Fibroblast of the aortic adventitia (primary cell): Measurements from ENCODE around the gene TEDC1. TPM values are rescaled to one million over a fixed set of nuclear protein-coding genes. Genes with fewer than 3 reads are reported as not detected.

Source experiments
- DNase-seq: peaks from one replicate; pipeline ENCODE4 v3.0.0-alpha.2; 2010; ENCODE audit warnings: low read depth
- H3K4me3 ChIP-seq: 2 replicates; pipeline ENCODE4 v1.5.1; 2011; ENCODE audit warnings: low read depth, mild to moderate bottlenecking, control low read depth, low read length, moderate library complexity
- total RNA-seq: library from RNA; depleted of rRNA; stranded (reverse); fragments of >200 nt; gene quantifications from 2 replicates; pipeline ENCODE4 v1.2.3, GENCODE V29; 2012; ENCODE audit warnings: low replicate concordance
- TF ChIP-seq, protein P1 (sequence below): IDR thresholded peaks from 2 replicates; pipeline ENCODE4 v1.5.1; 2011; ENCODE audit warnings: mild to moderate bottlenecking, low read length, control low read depth, inconsistent platforms; ENCODE audit not compliant: insufficient read depth

Gene TEDC1
- total RNA-seq, 1 donor, result 12.6 TPM

DNA sequence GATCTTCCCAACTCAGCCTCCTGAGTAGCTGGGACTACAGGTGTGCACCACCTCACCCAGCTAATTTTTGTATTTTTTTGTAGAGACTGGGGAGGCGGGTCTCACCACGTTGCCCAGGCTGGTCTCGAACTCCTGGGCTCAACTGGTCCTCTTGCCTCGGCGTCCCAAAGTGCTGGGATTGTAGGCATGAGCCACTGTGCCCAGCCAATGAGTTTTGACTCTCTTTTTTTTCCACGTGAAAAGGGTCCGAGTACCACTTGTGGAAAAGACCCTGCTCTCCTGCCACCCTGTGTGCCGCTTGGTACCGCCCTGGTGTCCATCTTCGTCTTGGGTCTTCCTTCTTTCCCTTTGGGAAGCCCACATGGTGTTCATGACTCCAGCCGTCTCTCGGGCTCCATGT lies 17.6 kb downstream of the TEDC1 start:
- H3K4me3 ChIP-seq, result no peak overlapping the region
- no peak for DNase-seq
- TF ChIP-seq, protein P1, sequence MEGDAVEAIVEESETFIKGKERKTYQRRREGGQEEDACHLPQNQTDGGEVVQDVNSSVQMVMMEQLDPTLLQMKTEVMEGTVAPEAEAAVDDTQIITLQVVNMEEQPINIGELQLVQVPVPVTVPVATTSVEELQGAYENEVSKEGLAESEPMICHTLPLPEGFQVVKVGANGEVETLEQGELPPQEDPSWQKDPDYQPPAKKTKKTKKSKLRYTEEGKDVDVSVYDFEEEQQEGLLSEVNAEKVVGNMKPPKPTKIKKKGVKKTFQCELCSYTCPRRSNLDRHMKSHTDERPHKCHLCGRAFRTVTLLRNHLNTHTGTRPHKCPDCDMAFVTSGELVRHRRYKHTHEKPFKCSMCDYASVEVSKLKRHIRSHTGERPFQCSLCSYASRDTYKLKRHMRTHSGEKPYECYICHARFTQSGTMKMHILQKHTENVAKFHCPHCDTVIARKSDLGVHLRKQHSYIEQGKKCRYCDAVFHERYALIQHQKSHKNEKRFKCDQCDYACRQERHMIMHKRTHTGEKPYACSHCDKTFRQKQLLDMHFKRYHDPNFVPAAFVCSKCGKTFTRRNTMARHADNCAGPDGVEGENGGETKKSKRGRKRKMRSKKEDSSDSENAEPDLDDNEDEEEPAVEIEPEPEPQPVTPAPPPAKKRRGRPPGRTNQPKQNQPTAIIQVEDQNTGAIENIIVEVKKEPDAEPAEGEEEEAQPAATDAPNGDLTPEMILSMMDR, result no peak

DNA sequence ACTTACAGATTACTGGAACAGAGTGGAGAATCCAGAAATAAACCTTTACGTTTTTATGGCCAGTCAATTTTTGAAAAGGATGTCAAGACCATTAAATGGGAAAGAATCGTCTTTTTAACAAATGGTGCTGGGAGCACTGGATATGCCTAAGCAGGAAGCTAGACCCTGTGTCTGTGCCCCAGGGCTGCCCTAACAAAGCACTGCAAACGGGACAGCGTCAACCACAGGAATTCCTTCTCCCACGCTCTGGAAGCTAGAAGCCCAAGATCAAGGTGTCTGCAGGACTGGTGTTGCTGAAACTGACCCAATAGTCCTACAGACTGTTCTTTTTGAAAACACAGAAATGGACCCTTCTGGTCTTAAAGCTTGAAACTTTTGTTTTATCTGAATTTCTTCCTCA lies 26.1 kb downstream of the TEDC1 start:
- TF ChIP-seq, protein P1, result no peak
- H3K4me3 ChIP-seq, result no peak overlapping the region
- no peak for DNase-seq

DNA sequence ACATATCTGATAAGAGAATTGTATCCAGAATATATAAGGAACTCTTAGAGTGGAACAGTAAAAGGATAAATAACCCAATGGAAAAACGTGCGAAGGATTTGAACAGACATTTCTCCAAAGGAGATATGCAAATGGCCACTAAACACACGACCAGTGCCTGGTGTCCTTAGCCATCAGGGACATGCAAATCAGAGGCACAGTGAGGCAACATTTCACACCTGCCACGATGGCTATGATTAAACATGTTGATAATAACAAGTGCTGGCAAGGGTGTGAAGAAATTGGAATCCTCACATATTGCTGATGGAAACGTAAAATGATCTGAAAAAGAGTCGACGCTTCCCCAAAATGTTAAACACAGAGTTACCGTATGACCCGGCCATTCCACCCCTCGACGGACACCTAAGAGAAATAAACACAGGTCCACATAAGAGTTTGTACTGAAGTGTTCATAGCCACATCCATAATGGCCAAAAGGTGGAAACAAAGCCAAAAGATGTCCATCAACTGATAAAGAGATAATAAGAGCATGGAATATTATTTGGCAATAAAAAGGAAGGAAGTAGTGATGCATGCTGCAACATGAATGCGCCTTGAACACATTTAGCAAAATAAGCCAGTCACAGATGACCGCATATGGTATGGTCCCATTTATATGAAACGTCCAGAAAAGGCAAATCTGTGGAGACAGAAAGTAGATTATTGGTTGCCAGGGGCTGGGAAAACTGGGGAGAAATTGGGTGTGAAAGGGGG lies 29.1 kb downstream of the TEDC1 start:
- TF ChIP-seq, protein P1, result no peak
- no peak overlapping the region for H3K4me3 ChIP-seq
- DNase-seq, result no peak

DNA sequence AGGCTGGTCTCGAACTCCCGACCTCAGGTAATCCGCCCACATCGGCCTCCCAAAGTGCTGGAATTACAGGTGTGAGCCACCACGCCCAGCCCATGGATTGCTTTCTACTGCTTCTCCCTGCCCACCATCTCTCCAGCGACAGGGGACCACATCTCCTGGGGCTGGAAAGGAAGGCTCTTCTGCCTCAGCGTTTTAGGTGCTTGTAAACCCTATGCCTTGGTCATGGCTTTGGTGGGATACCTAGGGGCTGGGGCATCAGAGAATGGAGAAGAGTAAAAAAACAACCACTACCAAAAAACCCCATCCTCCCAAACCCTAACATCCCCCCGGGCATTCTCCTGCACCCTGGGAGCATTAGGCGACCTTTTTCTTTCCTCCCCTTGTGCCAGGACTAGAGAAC lies 34.3 kb downstream of the TEDC1 start:
- no peak overlapping the region for H3K4me3 ChIP-seq
- no peak for DNase-seq
- TF ChIP-seq, protein P1, result no peak

DNA sequence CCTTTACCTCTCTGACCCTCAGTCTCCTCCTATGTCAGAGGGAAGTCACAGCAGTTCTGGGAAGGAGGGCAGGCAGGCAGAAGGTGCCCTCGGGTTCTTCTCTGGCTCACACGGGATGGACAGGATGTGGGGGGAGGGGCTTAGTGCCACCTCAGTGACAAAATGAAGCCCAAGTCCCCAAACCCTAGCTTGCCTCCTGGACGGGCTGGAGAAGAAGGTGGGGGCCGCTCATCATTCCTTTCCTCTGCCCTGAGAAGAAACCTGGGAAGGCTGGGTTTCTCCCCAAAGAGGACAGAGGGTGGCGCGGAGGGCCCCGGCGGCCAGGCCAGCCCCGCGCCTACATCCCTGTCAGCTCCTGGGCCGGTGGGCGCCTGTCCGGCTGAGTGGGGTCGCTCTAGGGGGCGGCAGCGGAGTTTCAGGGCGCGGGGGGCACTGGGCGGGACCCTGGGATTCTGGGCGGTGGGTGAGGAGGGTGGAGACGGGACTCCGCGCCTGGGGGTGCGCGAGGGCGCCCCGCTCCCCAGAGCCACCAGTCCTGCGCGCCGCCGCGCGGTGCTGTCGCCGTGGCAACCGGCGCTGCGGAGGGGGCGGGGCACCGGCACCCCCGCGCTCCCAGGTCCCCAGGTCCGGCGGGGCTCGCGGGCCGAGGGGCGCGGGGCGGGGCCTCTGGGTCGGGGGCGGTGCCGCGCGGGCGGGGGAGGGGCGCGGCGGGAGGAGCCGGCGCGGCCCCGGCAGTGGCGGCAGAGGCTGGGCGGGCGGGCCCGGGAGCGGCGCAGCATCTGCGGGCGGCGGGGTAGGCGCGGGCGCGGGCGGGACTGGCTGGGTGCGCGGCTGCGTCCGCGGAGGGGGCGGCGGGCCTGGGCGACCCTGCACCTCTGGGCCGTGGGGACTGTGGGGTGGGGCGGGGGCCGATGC lies 35.1 kb downstream of the TEDC1 start, which contains the start of gene TMEM121:
TSS of gene TMEM121 (plus strand) at position 723 of the 915 bp plus-strand sequence. CDS start 2,252 bp downstream, outside the sequence.
- DNase-seq, result no peak
- H3K4me3 ChIP-seq, result peak within 1 kb of the TSS; percentile 69
- TF ChIP-seq, protein P1, result no peak

DNA sequence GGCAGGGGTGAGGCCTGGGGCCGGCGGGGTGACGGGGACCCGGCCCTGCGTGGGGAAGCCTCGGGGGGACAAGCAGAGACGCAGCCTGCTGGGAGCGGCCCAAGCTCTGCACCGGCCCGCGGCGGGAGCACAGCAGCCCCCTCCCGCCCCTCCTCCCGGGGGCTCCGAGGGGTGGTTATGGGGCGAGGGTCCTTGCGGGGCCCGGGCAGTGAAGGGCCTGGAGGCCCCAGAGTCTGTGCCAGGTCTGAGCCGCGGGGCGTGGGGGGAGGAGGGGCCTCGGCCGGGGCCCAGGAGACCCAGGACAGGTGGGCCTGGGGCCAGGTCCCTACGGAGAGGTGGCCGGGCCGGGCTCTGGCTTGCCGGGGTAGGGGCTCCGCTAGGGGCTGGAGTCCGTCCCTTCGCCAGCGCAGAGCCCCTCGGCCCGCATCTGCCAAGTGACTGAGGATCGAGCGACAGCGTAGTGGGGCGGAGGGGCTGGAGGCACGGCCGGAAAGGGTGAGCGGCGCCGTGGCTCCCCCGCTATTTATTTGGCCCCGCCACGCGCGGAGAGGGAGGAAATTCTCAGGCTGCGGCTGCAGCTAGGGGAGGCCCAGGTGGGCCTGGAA lies 35.8 kb downstream of the TEDC1 start:
- peak overlapping the region; percentile 69 for H3K4me3 ChIP-seq
- TF ChIP-seq, protein P1, result no peak
- DNase-seq, result no peak
